Trophoblast cell (in vitro differentiated cells and primary cell): ENCODE results near the gene SMG9.
A peak's percentile ranks its signal among the peaks of the same experiment; 100 is the strongest.

Experiments
- DNase-seq, 2 donors: peaks; one replicate each; pipeline ENCODE4 v3.0.0-alpha.2; 2016
- H2AFZ ChIP-seq: 2 replicates; pipeline ENCODE4 v1.6.1; 2013; ENCODE audit warnings: low read length, moderate library complexity, mild to moderate bottlenecking; ENCODE audit not compliant: insufficient read depth, poor library complexity
- H2AK5ac ChIP-seq: 2 replicates; pipeline ENCODE4 v1.6.1; 2013; ENCODE audit warnings: mild to moderate bottlenecking, low read length
- H2BK120ac ChIP-seq: 2 replicates; pipeline ENCODE4 v1.6.1; 2013; ENCODE audit warnings: low read length, mild to moderate bottlenecking, moderate library complexity; ENCODE audit not compliant: insufficient read depth, poor library complexity
- H2BK12ac ChIP-seq: 2 replicates; pipeline ENCODE4 v1.6.1; 2013; ENCODE audit warnings: mild to moderate bottlenecking, low read length, moderate library complexity
- H2BK5ac ChIP-seq: 2 replicates; pipeline ENCODE4 v1.6.1; 2013; ENCODE audit warnings: low read length, low read depth, moderate library complexity, mild to moderate bottlenecking; ENCODE audit not compliant: poor library complexity
- H3K14ac ChIP-seq: 2 replicates; pipeline ENCODE4 v1.6.1; 2013; ENCODE audit warnings: mild to moderate bottlenecking, low read length
- H3K18ac ChIP-seq: 2 replicates; pipeline ENCODE4 v1.6.1; 2013; ENCODE audit warnings: mild to moderate bottlenecking, low read length
- H3K23ac ChIP-seq: 2 replicates; pipeline ENCODE4 v1.6.1; 2013; ENCODE audit warnings: low read length
- H3K27ac ChIP-seq: 2 replicates; pipeline ENCODE4 v1.5.1; 2013; ENCODE audit warnings: low read depth, mild to moderate bottlenecking, inconsistent platforms, low read length, moderate library complexity
- H3K27me3 ChIP-seq: 2 replicates; pipeline ENCODE4 v1.6.1; 2013; ENCODE audit warnings: inconsistent platforms, mild to moderate bottlenecking, low read length, moderate library complexity; ENCODE audit not compliant: insufficient read depth
- H3K36me3 ChIP-seq, 2 experiments: 1 replicate in 1 of 2; 2 replicates in 1 of 2; pipeline ENCODE4 v1.6.1; 2013; ENCODE audit warnings: low read length in 2 of 2, mild to moderate bottlenecking in 2 of 2, moderate library complexity in 1 of 2; ENCODE audit not compliant: insufficient read depth in 2 of 2, control insufficient read depth in 1 of 2
- H3K4ac ChIP-seq: 2 replicates; pipeline ENCODE4 v1.6.1; 2013; ENCODE audit warnings: low read depth, mild to moderate bottlenecking, low read length, moderate library complexity
- H3K4me1 ChIP-seq, 2 experiments: 1 replicate in 1 of 2; 2 replicates in 1 of 2; pipeline ENCODE4 v1.6.1; 2013; ENCODE audit warnings: low read length in 2 of 2, mild to moderate bottlenecking in 2 of 2, moderate library complexity in 1 of 2; ENCODE audit not compliant: insufficient read depth in 2 of 2, control insufficient read depth in 1 of 2
- H3K4me2 ChIP-seq: 2 replicates; pipeline ENCODE4 v1.6.1; 2013; ENCODE audit warnings: inconsistent platforms, mild to moderate bottlenecking, low read length, moderate library complexity
- H3K4me3 ChIP-seq: 2 replicates; pipeline ENCODE4 v1.5.1; 2013; ENCODE audit warnings: mild to moderate bottlenecking, low read depth, low read length, inconsistent platforms
- H3K79me1 ChIP-seq: one replicate; pipeline ENCODE4 v1.6.1; 2013; ENCODE audit warnings: low read length
- H3K79me2 ChIP-seq: 2 replicates; pipeline ENCODE4 v1.6.1; 2013; ENCODE audit warnings: low read length, mild to moderate bottlenecking; ENCODE audit not compliant: control insufficient read depth, insufficient read depth, poor library complexity
- H3K9ac ChIP-seq: 2 replicates; pipeline ENCODE4 v1.6.1; 2013; ENCODE audit warnings: mild to moderate bottlenecking, low read length
- H3K9me3 ChIP-seq: 2 replicates; pipeline ENCODE4 v1.6.1; 2013; ENCODE audit warnings: low read depth, mild to moderate bottlenecking, control low read depth, inconsistent platforms, low read length; ENCODE audit not compliant: insufficient read depth
- H4K12ac ChIP-seq: 2 replicates; pipeline ENCODE4 v1.6.1; 2013; ENCODE audit warnings: low read depth, mild to moderate bottlenecking, low read length, moderate library complexity
- H4K8ac ChIP-seq: 2 replicates; pipeline ENCODE4 v1.6.1; 2013; ENCODE audit warnings: low read depth, mild to moderate bottlenecking, low read length, moderate library complexity
- H4K91ac ChIP-seq: one replicate; pipeline ENCODE4 v1.6.1; 2013; ENCODE audit warnings: low read depth, mild to moderate bottlenecking, low read length, moderate library complexity
- WGBS: extraction: QIAGEN DNeasy Blood & Tissue Kit; methylation state at CpG from one replicate; pipeline ENCODE4 v1.1.7; 2013; ENCODE audit warnings: missing lambda C conversion rate; ENCODE audit not compliant: insufficient read length, insufficient coverage; ENCODE audit errors: extremely low coverage; 5-methylcytosine and 5-hydroxymethylcytosine counted together

SMG9 gene

DNA sequence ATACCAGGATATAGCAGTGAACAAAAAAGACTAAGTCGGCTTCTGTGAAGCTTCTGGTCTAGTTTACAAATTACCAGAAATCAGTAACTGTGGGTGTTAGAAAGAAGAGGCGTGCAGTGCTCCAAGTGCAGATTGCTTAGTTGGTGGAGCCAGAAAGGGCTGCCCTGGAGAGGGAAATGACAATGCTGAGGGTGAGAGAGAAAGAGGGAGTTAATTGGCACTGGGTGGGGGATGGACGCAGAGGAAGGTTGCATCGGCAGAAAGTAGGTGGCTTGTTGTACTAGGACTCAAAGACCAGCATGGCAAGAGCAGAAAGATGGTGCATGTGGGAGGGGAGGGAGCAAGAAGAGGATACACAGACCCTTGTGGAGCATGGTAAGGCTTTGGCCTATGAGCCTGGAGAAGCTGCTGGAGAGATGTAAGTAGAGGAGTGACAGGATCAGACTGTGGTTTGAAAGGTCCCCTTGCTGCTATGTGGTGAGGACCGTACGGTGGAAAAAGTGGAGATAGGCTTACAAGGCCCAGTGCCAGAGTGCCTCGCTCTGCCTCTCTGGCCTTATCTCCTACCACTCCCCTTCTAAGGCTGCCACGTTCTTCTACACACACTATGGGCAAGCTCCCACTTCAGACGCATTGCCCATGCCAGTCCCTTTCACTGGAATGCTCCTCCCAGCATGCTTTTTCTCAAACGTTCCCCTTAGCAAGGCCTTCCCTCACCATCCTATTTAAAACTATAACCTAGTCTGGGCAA is 13.5 kb downstream of the SMG9 start:
- WGBS: no CpG with 5 or more reads among the region's 10 CpGs
- no peak overlapping the region for H3K23ac ChIP-seq
- H3K9me3 ChIP-seq: no peaks in the 10 kb centered on the region
- no peak overlapping the region for H2BK5ac ChIP-seq
- no peak overlapping the region for H3K4me3 ChIP-seq
- H3K27ac ChIP-seq: no peak overlapping the region
- no peak overlapping the region for H4K91ac ChIP-seq
- no peak overlapping the region for H3K18ac ChIP-seq
- no peak overlapping the region for H2BK12ac ChIP-seq
- no peak overlapping the region for H4K12ac ChIP-seq
- peaks cover 56 to 63% of the 10 kb centered on the region in 2 experiments for H3K36me3 ChIP-seq
- H4K8ac ChIP-seq: no peak overlapping the region
- H3K27me3 ChIP-seq: no peaks in the 10 kb centered on the region
- H3K4me1 ChIP-seq: peaks cover 11% of the 10 kb centered on the region in 2 experiments
- H2AK5ac ChIP-seq: no peak overlapping the region
- no peak overlapping the region for H3K9ac ChIP-seq
- no peak overlapping the region for H3K4ac ChIP-seq
- no peak overlapping the region for H2BK120ac ChIP-seq
- H3K14ac ChIP-seq: no peak overlapping the region
- DNase-seq: no peak
- no peak overlapping the region for H3K4me2 ChIP-seq
- no peak overlapping the region for H2AFZ ChIP-seq
- H3K79me1 ChIP-seq: peaks cover 5% of the 10 kb centered on the region
- no peaks in the 10 kb centered on the region for H3K79me2 ChIP-seq

DNA sequence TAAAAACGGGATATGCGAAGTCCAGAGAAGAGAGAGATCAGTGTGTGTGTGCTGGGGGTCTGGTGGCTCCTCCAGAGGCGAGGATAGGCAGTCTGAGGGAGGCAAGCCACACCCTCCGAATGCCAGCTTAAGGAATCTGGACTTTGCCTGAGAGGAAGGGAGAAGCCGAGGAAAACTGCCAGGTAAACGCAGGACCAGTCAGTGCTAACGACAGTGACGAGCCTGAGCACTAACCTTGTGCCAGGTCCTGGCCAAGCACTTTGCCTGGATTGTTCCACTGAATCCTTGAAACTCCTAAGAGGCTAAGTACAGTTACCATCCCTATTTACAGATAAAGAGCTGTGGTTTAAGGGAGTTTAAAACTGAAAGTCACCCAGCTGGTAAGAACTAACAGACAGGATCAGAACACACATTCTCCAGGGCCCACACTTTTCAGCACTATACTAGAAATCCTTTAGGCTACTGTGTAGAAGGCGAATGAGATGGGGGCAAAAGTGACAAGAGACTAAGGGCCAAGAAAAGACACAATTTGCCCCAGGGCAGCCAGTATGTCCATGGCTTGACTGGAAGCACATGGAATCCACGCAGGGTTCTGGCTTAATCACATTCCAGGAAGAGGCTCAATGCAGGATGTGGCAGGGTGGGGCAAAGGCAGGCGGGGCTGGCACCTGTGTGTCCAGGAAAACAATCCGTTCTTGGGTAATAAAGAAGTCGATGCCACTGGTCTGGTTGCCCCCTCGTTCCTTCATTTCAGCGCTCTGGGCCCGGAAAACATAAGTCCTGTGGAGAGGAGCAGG is 15.1 kb downstream of the SMG9 start:
- no peaks in the 10 kb centered on the region for H3K79me2 ChIP-seq
- no peak overlapping the region for H3K27ac ChIP-seq
- no peak overlapping the region for H3K18ac ChIP-seq
- H3K9ac ChIP-seq: no peak overlapping the region
- no peak overlapping the region for H4K91ac ChIP-seq
- no peak overlapping the region for H2BK120ac ChIP-seq
- no peak overlapping the region for H3K14ac ChIP-seq
- H4K8ac ChIP-seq: no peak overlapping the region
- no peak overlapping the region for H2AFZ ChIP-seq
- H3K23ac ChIP-seq: no peak overlapping the region
- H2BK12ac ChIP-seq: no peak overlapping the region
- H3K27me3 ChIP-seq: no peaks in the 10 kb centered on the region
- H3K4ac ChIP-seq: no peak overlapping the region
- H2AK5ac ChIP-seq: no peak overlapping the region
- no peak overlapping the region for H2BK5ac ChIP-seq
- peaks cover 7 to 10% of the 10 kb centered on the region in 2 experiments for H3K4me1 ChIP-seq
- H3K4me2 ChIP-seq: no peak overlapping the region
- no peaks in the 10 kb centered on the region for H3K9me3 ChIP-seq
- no peak overlapping the region for H4K12ac ChIP-seq
- no peak overlapping the region for H3K4me3 ChIP-seq
- WGBS: no CpG with 5 or more reads among the region's 16 CpGs
- H3K36me3 ChIP-seq: peaks cover 49 to 61% of the 10 kb centered on the region in 2 experiments
- H3K79me1 ChIP-seq: peaks cover 1% of the 10 kb centered on the region
- DNase-seq: peak; percentile 64 to 86

DNA sequence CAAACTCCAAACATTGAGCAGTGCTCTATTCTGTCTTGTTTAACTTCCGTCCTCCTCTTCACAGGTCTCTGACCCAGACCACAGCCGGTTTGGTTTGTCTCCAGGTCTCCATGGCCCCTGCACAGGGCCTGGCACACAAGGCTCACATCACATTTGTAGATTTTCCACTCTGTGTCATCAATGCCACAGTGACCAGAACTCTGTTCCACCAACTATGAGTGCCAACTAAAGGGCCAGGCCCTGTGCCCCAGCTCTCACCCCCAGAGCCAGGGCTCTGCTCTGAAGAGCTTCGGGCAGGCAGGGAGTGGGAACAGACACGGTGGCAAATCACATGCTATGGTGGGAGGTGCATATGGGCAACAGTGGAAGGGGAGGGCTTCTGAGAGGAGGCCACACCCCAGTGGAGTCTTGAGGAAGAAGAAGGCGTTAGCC is 16.0 kb downstream of the SMG9 start:
- Histone ChIP-seq H4K8ac (no peak overlapping the region), H3K4me3 (no peak overlapping the region), H2BK5ac (no peak overlapping the region), H3K27ac (no peak overlapping the region), H3K9me3 (no peaks in the 10 kb centered on the region), H4K91ac (no peak overlapping the region), H3K14ac (no peak overlapping the region), H3K18ac (no peak overlapping the region), H3K4me1 (peaks cover 5% of the 10 kb centered on the region in 2 experiments), H3K79me1 (no peaks in the 10 kb centered on the region), H2AK5ac (no peak overlapping the region), H3K36me3 (peaks cover 53 to 66% of the 10 kb centered on the region in 2 experiments), H3K9ac (no peak overlapping the region), H3K23ac (no peak overlapping the region), H3K27me3 (no peaks in the 10 kb centered on the region), H3K4me2 (no peak overlapping the region), H4K12ac (no peak overlapping the region), H2AFZ (no peak overlapping the region), H3K4ac (no peak overlapping the region), H3K79me2 (no peaks in the 10 kb centered on the region), H2BK120ac (no peak overlapping the region), H2BK12ac (no peak overlapping the region)
- DNase-seq: no peak
- WGBS: no CpG with 5 or more reads among the region's 5 CpGs

- no peak for DNase-seq
- Histone ChIP-seq H3K79me1 (no peaks in the 10 kb centered on the region), H2BK120ac (no peak overlapping the region), H4K8ac (no peak overlapping the region), H3K4me2 (no peak overlapping the region), H4K91ac (no peak overlapping the region), H3K23ac (no peak overlapping the region), H4K12ac (no peak overlapping the region), H3K9ac (no peak overlapping the region), H3K14ac (no peak overlapping the region), H3K36me3 (peaks cover 60 to 76% of the 10 kb centered on the region in 2 experiments), H3K9me3 (no peaks in the 10 kb centered on the region), H3K4ac (no peak overlapping the region), H3K27ac (no peak overlapping the region), H2AK5ac (no peak overlapping the region), H2BK12ac (no peak overlapping the region), H2AFZ (no peak overlapping the region), H3K79me2 (no peaks in the 10 kb centered on the region), H3K18ac (no peak overlapping the region), H3K27me3 (no peaks in the 10 kb centered on the region), H3K4me3 (no peak overlapping the region), H2BK5ac (no peak overlapping the region), H3K4me1 (peaks cover 5% of the 10 kb centered on the region in 2 experiments)
Observed at GRCh38 chr19:43735957-43736356, 18.8 kb downstream of the SMG9 start.
